Tibial nerve (tissue), 4 donors: Measurements from ENCODE around the gene NCAPD3. TPM values are rescaled to one million over a fixed set of nuclear protein-coding genes. Genes with fewer than 3 reads are reported as not detected.

ENCODE experiments used
- DNase-seq, 2 donors: peaks; one replicate each; pipeline ENCODE4 v3.0.0-alpha.2; 2019; ENCODE audit warnings: low spot score in 2 of 2
- H3K27ac ChIP-seq, 4 donors: fragments of 200-600 bp; sonication (generic) in 3 of 4; one replicate each; pipeline ENCODE4 v1.5.1; 2017 to 2019; ENCODE audit warnings: mild to moderate bottlenecking in 1 of 4
- H3K27me3 ChIP-seq, 2 donors: fragments of 200-600 bp; sonication (generic) in 1 of 2; one replicate each; pipeline versions ENCODE4 v1.5.1 to v1.6.0; 2017 to 2019
- H3K36me3 ChIP-seq, 3 donors: fragments of 200-600 bp; sonication (generic); one replicate each; pipeline ENCODE4 v1.5.1; 2018 to 2019
- H3K4me1 ChIP-seq, 4 donors: fragments of 200-600 bp; sonication (generic) in 3 of 4; one replicate each; pipeline ENCODE4 v1.5.1; 2017 to 2019
- H3K4me3 ChIP-seq, 4 donors: fragments of 200-600 bp; sonication (generic) in 3 of 4; one replicate each; pipeline ENCODE4 v1.5.1; 2017 to 2019; ENCODE audit warnings: mild to moderate bottlenecking in 1 of 4, moderate library complexity in 1 of 4
- H3K9me3 ChIP-seq, 4 donors: fragments of 200-600 bp; sonication (generic) in 3 of 4; one replicate each; pipeline ENCODE4 v1.5.1; 2017 to 2019
- CTCF ChIP-seq, 5 experiments: fragments of 200-600 bp in 3 of 5; fragments of 450-650 bp in 2 of 5; sonication (generic) in 3 of 5; IDR thresholded peaks; one replicate each; pipeline ENCODE4 v1.5.1; 2016 to 2019; ENCODE audit warnings: antibody characterized with exemption in 5 of 5, mild to moderate bottlenecking in 3 of 5, moderate library complexity in 2 of 5
- EP300 ChIP-seq, 2 donors: sonication (generic); formaldehyde crosslinking; IDR thresholded peaks; one replicate each; pipeline ENCODE4 v1.6.1; 2017; ENCODE audit warnings: antibody characterized with exemption in 2 of 2, mild to moderate bottlenecking in 1 of 2
- POLR2A ChIP-seq, 2 donors: fragments of 450-650 bp; IDR thresholded peaks; one replicate each; pipeline ENCODE4 v1.6.1; 2017; ENCODE audit warnings: antibody characterized with exemption in 2 of 2, mild to moderate bottlenecking in 2 of 2, moderate library complexity in 2 of 2
- WGBS, 2 donors: methylation state at CpG; one replicate each; pipeline ENCODE4 v1.1.5; 2018; 5-methylcytosine and 5-hydroxymethylcytosine counted together
- total RNA-seq, 4 donors: library from RNA; depleted of rRNA; stranded (reverse); fragments of >200 nt; gene quantifications; one replicate each; pipeline ENCODE4 v1.1.0, GENCODE V29; 2016

NCAPD3 gene
- total RNA-seq, 4 donors from 2014 or later, result 8.2 to 14.7 (median 10.3) TPM

DNA sequence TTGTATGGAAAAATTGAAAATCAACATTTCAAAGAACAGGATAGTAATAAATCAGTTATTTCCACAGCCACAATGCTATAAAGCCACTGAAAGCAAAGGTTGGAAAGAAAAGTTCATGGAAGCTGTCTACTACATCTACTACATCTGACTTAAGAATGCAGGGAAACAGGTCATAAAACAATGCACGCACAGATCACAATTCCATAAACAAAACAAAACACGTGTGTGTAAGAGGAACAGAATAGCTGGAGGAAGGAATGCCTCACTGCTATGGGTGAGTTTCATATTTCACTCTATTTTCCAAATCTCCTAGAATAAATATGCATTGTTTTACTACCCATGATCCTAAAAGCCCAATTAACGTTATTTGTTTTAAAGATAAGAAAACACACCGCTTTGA, 66.3 kb downstream of the NCAPD3 start:
- Histone ChIP-seq H3K9me3 (no peaks in the 10 kb centered on the region), H3K4me3 (no peak overlapping the region), H3K27me3 (no peaks in the 10 kb centered on the region), H3K36me3 (peaks cover 0 to 89% (median 13%) of the 10 kb centered on the region in 3 donors), H3K4me1 (no peaks in the 10 kb centered on the region), H3K27ac (no peak overlapping the region)
- no peak for DNase-seq
- 45 to 59% methylated on average over 4 of the region's 4 CpGs for WGBS, 2 donors
- no peak for TF ChIP-seq CTCF (IDR thresholded peaks at IDR 0.05)
- TF ChIP-seq POLR2A (IDR thresholded peaks at IDR 0.05), result no peak
- no peak for TF ChIP-seq EP300 (IDR thresholded peaks at IDR 0.05)

- DNase-seq, result no peak
- no peak for TF ChIP-seq CTCF (IDR thresholded peaks at IDR 0.05)
- no peak for TF ChIP-seq EP300 (IDR thresholded peaks at IDR 0.05)
- no peak for TF ChIP-seq POLR2A (IDR thresholded peaks at IDR 0.05)
- Histone ChIP-seq H3K9me3 (no peaks in the 10 kb centered on the region), H3K27ac (no peak overlapping the region), H3K4me1 (no peaks in the 10 kb centered on the region), H3K36me3 (peaks cover 0 to 90% (median 15%) of the 10 kb centered on the region in 3 donors), H3K27me3 (no peaks in the 10 kb centered on the region), H3K4me3 (no peak overlapping the region)
- WGBS, 2 donors, result 91 to 95% methylated on average over 26 to 28 of the region's 28 CpGs
Observed at GRCh38 chr11:134155946-134156865, 67.6 kb downstream of the NCAPD3 start.

DNA sequence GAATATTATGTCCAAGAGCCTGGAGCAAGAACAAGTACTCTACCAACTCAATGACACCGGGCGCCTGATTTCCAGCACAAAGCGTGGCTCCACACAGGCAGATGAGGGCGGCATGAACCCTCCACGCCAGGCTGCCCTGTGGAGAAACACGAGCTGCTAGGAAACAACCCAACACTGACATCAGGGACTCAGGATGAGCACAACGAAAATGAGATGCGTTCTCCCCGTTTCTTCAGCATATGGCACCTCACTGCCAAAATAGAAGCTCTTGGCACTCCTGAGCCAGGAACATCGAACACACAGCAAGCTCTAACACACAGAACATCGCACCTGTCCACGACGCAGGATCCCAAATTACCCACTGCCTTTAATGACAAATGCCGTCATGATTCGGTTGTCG, 68.3 kb downstream of the NCAPD3 start:
- TF ChIP-seq POLR2A (IDR thresholded peaks at IDR 0.05) (no peak), CTCF (IDR thresholded peaks at IDR 0.05) (no peak), EP300 (IDR thresholded peaks at IDR 0.05) (no peak)
- DNase-seq, result no peak
- H3K27ac ChIP-seq, result no peak overlapping the region
- H3K36me3 ChIP-seq, result peaks cover 0 to 90% (median 19%) of the 10 kb centered on the region in 3 donors
- no peaks in the 10 kb centered on the region for H3K27me3 ChIP-seq
- WGBS, 2 donors, result 86 to 91% methylated on average over 16 of the region's 16 CpGs
- no peak overlapping the region for H3K4me3 ChIP-seq
- H3K4me1 ChIP-seq, result no peaks in the 10 kb centered on the region
- no peaks in the 10 kb centered on the region for H3K9me3 ChIP-seq

DNA sequence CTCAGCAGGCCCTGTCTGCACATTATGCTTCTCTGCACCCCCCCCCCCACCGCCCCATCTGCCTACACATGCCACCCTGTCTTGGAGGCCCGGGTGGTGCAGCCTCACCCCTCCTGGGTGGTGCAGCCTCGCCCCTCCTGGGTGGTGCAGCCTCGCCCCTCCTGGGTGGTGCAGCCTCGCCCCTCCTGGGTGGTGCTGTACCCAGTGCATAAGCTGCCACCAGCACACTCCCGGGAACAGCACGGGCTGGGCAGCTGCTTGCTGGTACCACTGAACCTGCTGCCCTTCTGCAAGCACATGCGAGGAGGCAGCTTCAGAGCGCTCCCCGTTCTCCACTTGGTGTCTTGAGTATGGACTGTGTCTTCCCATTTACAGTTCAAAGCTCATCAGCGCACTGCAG, 69.3 kb downstream of the NCAPD3 start:
- Histone ChIP-seq H3K27ac (no peak overlapping the region), H3K27me3 (no peaks in the 10 kb centered on the region), H3K4me1 (no peaks in the 10 kb centered on the region), H3K36me3 (peaks cover 0 to 90% (median 16%) of the 10 kb centered on the region in 3 donors), H3K9me3 (no peaks in the 10 kb centered on the region), H3K4me3 (no peak overlapping the region)
- 80 to 86% methylated on average over 11 of the region's 11 CpGs for WGBS, 2 donors
- no peak for TF ChIP-seq CTCF (IDR thresholded peaks at IDR 0.05)
- no peak for TF ChIP-seq POLR2A (IDR thresholded peaks at IDR 0.05)
- TF ChIP-seq EP300 (IDR thresholded peaks at IDR 0.05), result no peak
- DNase-seq, result no peak

DNA sequence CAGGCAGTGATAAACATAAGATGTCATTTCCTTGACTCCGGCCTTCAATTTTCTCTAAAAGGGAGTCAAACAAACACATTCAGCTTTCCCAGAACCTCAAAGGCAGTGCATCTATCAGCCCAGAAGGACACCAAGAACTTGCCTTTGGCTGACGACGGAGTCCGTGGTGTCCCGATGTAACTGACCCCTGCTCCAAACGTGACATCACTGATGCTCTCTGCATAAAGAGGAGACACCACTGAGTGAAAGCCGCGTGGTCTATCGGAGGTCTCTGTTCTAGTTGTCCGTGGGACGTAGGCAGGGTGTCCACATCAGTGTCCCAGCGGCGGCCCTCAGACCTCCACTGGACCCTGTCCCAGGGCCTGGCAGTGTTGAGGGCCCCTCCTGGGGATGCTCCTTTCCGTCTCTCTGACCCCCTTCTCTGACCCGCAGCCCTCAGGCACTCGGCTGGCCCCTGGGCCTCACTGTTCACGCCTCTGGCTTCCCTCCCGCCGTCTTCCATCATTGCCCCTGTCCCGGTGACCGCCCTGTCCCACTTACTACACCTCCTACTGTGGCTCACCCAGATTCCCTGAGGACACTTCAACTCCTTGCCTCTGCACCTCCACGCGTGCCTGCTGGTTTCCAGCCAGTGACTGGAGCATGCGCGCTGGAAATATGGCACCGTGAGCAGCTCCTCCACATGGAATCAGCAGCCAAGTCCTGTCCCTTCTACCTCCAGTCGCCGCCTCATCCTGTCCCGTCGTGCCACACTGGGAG, 70.4 kb downstream of the NCAPD3 start:
- Histone ChIP-seq H3K9me3 (no peaks in the 10 kb centered on the region), H3K4me1 (no peaks in the 10 kb centered on the region), H3K27ac (no peak overlapping the region), H3K27me3 (no peaks in the 10 kb centered on the region), H3K36me3 (peaks cover 0 to 97% (median 12%) of the 10 kb centered on the region in 3 donors), H3K4me3 (no peak overlapping the region)
- WGBS, 2 donors, result 81 to 88% methylated on average over 24 to 30 of the region's 30 CpGs
- DNase-seq, result no peak
- no peak for TF ChIP-seq POLR2A (IDR thresholded peaks at IDR 0.05)
- TF ChIP-seq EP300 (IDR thresholded peaks at IDR 0.05), result no peak
- no peak for TF ChIP-seq CTCF (IDR thresholded peaks at IDR 0.05)
